ENCODE results near the gene C2orf69.
"Not testable (repeated sequence)": the region's sequence is repeated elsewhere in the genome, so short reads cannot be mapped to it uniquely, and the experiment has no call there.

C2orf69 gene

DNA sequence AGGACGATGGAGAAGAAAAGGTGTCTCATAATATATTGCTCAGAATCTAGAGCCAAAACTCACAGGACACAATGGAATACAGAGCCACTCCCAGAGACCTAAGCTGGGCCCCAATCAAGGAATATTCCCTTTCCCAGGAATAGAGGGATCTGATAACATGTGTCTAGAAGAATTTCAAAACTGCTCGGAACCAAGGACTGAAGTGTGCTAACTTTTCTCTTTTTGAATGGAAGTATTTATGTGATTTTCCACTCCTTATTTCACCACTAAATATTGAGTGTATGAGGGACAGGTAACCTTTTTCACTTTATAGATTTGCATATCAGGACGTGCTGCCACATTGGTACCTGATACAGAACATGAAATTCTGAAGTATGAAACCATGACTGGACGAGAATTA is 9.2 kb upstream of the C2orf69 start:
- FAIRE-seq (no peak), DNase-seq (ENCODE audit: insufficient read length, low spot score) (no peak)
- TF ChIP-seq CTCF (IDR thresholded peaks at IDR 0.05; ENCODE audit: insufficient read depth, missing control alignments): no peak

- no peak for DNase-seq (ENCODE audit: insufficient read length, low spot score)
- no peak for TF ChIP-seq CTCF (IDR thresholded peaks at IDR 0.05; ENCODE audit: insufficient read depth, missing control alignments)
- no peak for FAIRE-seq
Observed at GRCh38 chr2:199902486-199903110, 8.5 kb upstream of the C2orf69 start.

DNA sequence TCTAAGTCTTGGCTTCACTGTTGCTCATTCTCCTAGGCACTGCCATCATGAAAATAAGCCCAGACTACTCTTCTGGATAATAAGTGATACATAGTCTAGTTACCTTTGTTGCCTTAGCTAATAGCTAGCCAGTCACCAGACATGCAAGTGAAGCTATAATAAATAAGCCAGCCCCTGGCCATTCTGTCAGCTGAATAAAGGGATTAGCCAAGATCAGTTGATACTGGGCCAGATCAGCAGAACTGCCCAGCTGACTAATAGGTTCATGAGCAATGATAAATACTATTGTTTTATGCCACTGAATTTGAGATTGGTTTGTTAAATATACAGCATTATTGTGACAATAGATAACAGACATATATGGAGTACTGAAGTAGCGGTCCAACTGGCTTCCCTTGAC is 8.0 kb upstream of the C2orf69 start:
- DNase-seq (ENCODE audit: insufficient read length, low spot score) (no peak), FAIRE-seq (no peak)
- TF ChIP-seq CTCF (IDR thresholded peaks at IDR 0.05; ENCODE audit: insufficient read depth, missing control alignments): no peak

DNA sequence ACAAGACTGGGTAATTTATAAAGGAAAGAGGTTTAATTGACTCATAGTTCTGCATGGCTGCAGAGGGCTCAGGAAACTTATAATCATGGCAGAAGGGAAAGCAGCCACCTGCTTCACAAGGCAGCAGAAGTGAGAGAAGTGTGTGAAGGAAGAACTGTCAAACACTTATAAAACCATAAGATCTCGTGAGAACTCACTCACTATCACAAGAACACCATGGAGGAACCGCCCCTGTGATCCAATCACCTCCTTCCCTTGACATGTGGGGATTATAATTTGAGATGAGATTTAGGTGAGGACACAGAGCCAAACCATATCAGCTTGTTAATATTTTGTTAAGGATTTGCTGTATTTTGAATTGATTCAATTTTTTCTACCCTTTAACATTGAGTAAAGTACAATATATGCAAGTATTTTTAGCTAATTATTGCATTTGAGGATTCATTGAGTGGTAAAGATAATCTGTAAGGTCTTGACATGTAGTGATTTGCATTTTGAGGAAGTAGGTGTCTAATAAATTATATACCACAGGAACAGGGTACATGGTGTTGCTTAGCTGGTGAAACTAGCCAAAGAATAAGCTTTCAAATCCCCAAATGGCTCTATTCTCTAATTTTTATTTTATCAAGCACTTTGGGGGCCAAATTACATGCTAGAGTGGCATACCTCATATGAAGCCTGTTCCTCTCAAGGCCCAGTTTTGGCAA is 3.9 kb upstream of the C2orf69 start:
- DNase-seq (ENCODE audit: insufficient read length, low spot score): no peak
- no peak for FAIRE-seq
- no peak for TF ChIP-seq CTCF (IDR thresholded peaks at IDR 0.05; ENCODE audit: insufficient read depth, missing control alignments)

DNA sequence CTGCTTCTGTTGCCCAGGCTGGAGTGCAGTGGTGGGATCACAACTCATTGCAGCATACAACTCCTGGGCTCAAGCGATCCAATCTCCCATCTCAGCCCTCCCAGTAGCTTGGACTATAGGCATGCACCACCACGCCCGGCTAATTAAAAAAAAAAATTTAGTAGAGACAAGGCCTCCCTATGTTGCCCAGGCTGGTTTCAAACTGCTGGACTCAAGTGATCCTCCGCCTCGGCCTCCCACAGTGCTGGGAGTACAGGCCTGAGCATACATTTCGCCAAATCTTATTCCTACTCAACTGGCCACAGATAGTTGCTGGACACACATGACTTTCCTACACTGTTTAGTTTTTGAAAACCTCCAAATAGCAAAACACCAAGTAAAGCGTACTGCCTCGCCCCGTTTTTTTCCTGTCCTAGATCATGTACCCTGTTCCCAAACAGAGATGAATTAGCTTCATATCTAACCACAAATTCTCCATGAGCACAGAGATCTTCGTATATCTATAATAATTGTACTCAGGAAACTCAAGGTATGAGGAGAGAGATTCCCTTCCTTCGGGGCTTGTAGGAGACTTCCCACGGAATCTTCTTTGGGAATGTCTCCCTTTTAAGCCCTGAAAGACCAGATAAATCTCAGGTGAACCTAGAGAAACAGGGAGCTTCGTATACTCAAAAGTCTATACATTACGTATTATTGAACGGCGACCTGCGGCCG is 598 bp upstream of the C2orf69 start:
- FAIRE-seq (no peak), DNase-seq (ENCODE audit: insufficient read length, low spot score) (no peak)
- no peak for TF ChIP-seq CTCF (IDR thresholded peaks at IDR 0.05; ENCODE audit: insufficient read depth, missing control alignments)

DNA sequence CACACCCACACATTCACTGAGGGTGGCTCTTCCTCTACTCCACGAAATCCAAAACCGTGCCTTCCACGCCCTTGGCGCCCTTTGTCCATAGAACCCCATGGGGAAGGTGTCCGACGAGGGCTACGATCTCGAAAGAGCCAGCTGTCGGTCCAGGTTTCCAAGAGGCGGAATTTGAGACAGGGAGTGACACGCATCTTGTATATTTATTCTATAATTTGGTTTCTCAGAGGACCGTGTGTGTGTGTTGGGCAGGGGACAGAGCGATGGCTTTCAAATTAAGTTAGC is 726 bp downstream of the C2orf69 start:
- no peak for FAIRE-seq
- no peak for TF ChIP-seq CTCF (IDR thresholded peaks at IDR 0.05; ENCODE audit: insufficient read depth, missing control alignments)
- DNase-seq (ENCODE audit: insufficient read length, low spot score): no peak

DNA sequence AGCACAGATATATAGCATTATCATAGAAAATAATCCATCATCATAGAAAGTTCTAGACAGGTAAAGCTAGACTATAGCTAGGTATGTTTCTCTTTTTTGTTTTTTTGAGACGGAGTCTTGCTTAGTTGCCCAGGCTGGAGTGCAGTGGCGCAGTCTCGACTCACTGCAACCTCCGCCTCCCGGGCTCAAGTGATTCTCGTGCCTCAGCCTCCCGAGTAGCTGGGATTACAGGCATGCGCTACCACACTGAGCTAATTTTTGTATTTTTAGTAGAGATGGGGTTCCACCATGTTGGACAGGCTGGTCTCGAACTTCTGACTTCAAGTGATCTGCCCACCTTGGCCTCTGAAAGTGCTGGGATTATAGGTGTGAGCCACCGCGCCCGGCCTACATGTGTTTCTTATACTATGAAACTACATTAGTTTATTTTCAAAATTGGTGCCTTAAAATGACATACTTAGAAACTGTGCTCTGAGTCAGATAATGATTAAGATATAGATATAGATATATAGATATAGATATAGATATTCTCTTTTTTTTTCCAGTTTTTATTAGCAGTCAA is 1.5 kb downstream of the C2orf69 start:
- FAIRE-seq: not testable (repeated sequence)

More for the DNA sequence above, 1.5 kb downstream of the C2orf69 start:
- DNase-seq (ENCODE audit: insufficient read length, low spot score): not testable (repeated sequence)
